ENCODE measurements around the gene PPM1B. TPM values are rescaled to one million over a fixed set of nuclear protein-coding genes. Genes with fewer than 3 reads are reported as not detected.

PPM1B gene
- total RNA-seq, 1 donor from 2014 or later: 21.9 TPM

- no peak overlapping the region for H3K4me3 ChIP-seq (ENCODE audit: low read depth, low read length)
- no peak for DNase-seq (ENCODE audit: low read depth)
- no peak for TF ChIP-seq CTCF (conservative IDR thresholded peaks at IDR 0.05; ENCODE audit: low read depth, low read length)
Observed at GRCh38 chr2:44218771-44219170, 50.1 kb downstream of the PPM1B start.

- no peak for TF ChIP-seq CTCF (conservative IDR thresholded peaks at IDR 0.05; ENCODE audit: low read depth, low read length)
- H3K4me3 ChIP-seq (ENCODE audit: low read depth, low read length): no peak overlapping the region
- no peak for DNase-seq (ENCODE audit: low read depth)
Observed at GRCh38 chr2:44226753-44227152, 58.1 kb downstream of the PPM1B start.

- no peak for DNase-seq (ENCODE audit: low read depth)
Observed at GRCh38 chr2:44230378-44230777, 61.7 kb downstream of the PPM1B start.

GRCh38 chr2:44233450-44234128 is 64.9 kb downstream of the PPM1B start:
- DNase-seq (ENCODE audit: low read depth): no peak
- H3K4me3 ChIP-seq (ENCODE audit: low read depth, low read length): no peak overlapping the region
- no peak for TF ChIP-seq CTCF (conservative IDR thresholded peaks at IDR 0.05; ENCODE audit: low read depth, low read length)

More at GRCh38 chr2:44230378-44230777, 61.7 kb downstream of the PPM1B start:
- H3K4me3 ChIP-seq (ENCODE audit: low read depth, low read length): no peak overlapping the region
- no peak for TF ChIP-seq CTCF (conservative IDR thresholded peaks at IDR 0.05; ENCODE audit: low read depth, low read length)

GRCh38 chr2:44237221-44237620 is 68.5 kb downstream of the PPM1B start:
- no peak overlapping the region for H3K4me3 ChIP-seq (ENCODE audit: low read depth, low read length)
- DNase-seq (ENCODE audit: low read depth): no peak
- no peak for TF ChIP-seq CTCF (conservative IDR thresholded peaks at IDR 0.05; ENCODE audit: low read depth, low read length)

- no peak for TF ChIP-seq CTCF (conservative IDR thresholded peaks at IDR 0.05; ENCODE audit: low read depth, low read length)
- no peak for DNase-seq (ENCODE audit: low read depth)
- H3K4me3 ChIP-seq (ENCODE audit: low read depth, low read length): no peak overlapping the region
Observed at GRCh38 chr2:44242904-44243303, 74.2 kb downstream of the PPM1B start.

Measured in epithelial cell of proximal tubule (primary cell).